NCI-H446 (cell line): ENCODE measurements around the gene C7orf25.
"Not testable (repeated sequence)": the region's sequence is repeated elsewhere in the genome, so short reads cannot be mapped to it uniquely, and the experiment has no call there.

Experiments used
- DNase-seq, 2 experiments: peaks; one replicate each; lab custom pipeline; 2025; lab: John Stamatoyannopoulos, UW

C7orf25 gene

DNA sequence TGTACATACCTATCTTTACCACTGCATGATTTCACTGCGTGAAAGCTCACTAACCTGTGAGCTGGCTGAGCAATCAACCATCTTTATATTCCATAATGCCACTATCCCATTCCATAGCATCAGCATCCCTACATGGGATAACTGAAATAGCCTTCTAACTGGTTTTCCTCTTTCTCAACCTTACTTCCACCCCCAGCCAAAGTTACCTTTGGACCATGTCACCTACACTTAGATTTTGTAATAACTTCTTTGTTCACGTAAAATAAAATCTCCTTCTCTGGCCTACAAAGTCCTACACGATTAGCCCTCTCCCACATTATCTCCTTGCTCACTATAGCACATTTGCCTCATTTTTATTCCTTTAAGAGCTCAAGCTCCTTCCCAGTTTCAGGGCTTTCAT lies 17.6 kb upstream of the C7orf25 start:
- no peak for DNase-seq

DNA sequence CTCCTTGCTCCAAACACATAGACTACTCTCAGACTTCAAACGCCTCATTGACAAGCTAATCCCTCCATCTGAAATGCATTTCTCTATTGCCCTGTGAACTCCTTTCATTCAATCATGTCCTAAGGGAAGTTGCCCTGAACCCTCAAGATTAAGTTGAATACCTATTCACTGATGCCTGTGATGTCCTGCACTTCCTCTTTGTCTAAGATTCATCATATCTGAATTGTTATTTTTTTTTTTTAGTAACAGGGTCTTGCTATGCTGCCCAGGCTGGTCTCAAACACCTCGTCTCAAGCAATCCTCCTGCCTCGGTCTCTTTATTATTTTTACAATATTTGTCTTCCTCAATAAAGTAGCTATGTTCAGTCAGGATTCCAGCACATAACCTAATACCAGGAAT lies 16.9 kb upstream of the C7orf25 start:
- no peak for DNase-seq

DNA sequence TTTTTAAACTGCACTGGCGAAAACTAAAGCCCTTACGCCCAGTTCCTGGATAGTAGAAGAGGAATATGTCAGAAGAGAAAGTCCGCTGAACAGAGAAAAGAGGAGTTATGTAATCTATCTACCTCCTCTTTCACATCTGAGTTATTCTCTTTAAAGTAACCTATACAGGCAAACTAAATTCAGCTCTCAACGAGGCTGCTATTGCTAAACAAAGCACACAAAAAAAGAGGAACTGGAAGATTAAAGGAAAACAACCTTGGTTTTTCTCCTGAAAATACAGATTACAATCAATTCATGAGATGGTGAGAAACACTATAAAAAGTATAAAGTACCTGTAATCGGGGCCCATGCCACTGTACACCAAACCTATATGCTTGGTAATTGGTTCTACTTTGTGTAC lies 14.3 kb upstream of the C7orf25 start:
- no peak for DNase-seq

DNA sequence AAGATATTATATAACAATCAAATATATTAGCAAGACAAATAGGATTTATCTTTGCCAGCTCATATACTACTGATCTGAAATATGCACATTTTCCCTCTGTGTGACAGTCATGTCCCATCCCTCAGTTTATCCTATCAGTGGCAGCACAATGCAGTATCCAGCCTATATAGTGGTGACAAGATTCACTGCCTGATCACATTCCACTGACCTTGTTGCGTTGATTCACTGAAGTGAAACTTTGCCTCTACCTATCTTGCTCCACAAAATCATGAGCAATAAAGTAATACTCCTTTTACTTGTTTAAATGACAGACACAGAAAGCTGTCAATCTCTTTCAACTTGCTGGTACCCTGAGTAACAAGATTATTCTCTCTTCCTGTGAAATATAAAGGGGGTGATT lies 13.8 kb upstream of the C7orf25 start:
- no peak for DNase-seq

GRCh38 chr7:42924223-42924838 lies 12.5 kb upstream of the C7orf25 start:
- DNase-seq = no peak

DNA sequence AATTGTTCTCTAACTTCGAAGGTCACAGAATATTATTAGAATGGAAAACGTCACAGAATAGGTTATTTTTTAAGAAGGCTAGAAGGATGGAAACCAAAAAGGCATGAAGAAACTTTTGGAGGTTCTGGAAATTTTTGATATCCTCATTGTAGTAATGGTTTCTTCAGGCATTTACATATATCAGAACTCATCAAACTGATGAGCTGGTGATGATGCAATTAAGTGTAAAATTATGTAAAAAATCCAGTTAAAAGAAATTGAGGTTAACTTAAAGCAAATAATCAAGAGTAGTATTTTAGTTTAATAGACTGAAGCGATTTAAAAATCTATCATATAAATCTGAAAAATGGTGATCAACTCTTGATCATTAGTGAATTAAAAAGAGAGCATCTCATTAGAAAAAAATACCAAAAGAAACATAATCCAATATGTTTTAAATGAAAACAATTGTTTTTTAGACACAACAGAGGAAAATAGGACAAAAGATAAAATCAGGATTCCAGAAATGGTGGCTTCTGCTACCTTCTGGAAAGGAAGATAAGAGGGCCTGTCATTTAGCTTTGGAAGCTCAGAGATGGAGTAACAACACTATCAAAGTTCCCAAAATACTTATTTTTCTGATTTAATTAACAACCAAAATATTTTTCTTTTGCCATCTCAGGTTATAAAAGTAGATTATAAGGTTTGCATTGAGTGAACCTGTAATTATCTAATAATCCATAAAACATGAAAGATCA lies 10.3 kb upstream of the C7orf25 start:
- DNase-seq = no peak

- DNase-seq = no peak
These were observed 3.5 kb upstream of the C7orf25 start for GRCh38 chr7:42915356-42915755.

DNA sequence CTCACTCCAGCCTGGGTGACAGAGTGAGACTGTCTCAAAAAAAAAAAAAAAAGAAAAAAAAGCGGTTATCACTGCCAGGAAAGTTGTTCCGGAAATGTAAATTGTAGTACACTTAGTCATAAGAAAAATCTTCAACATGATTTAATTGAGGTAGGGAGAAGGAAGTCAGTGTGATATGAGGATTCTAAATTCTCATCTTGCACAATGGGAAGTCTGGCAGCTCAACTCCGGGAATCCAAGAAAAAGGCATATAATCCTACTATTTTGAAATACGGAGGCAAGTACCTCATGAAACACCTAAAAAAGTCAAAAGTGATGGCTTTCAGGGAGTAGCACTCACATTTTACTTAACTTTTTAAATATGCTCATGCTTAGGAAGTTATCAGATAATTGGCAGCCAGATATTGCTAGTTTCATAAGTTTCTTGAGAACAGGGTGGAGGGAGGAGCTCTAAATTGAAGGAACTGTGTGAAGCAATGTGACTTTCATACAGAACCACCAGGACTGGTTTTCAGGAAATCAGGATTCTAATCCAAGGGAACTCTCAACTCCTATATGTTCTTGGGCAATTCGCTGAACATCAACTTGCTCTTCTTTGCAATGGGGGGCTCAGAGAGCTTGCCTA lies 2.7 kb upstream of the C7orf25 start:
- no peak for DNase-seq

- DNase-seq = no peak
These were observed 2.1 kb upstream of the C7orf25 start for GRCh38 chr7:42914009-42914408.

DNA sequence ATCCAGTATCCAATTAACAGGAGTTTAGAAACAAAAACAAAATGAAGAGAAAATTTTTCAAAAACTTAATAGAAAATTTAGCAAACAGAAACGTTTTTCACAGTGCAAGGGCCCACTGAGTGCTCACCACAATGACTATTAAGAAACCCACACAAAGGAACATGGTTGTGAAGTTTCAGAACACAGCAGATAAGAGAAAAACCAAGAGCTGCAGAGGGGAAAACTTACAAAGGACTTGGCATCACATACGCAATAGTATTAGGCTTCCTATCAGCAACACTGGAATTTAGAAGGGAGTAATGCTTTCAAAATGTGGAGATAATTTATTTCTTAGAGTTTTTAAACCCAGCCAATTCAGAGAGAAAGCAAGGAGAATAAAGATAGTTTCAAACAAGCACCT lies 1.7 kb upstream of the C7orf25 start:
- DNase-seq = no peak

GRCh38 chr7:42910306-42910705 lies 1.6 kb downstream of the C7orf25 start:
- DNase-seq = no peak

- no peak for DNase-seq
These were observed 4.6 kb downstream of the C7orf25 start for GRCh38 chr7:42907316-42907715.

GRCh38 chr7:42906181-42906580 lies 5.7 kb downstream of the C7orf25 start:
- no peak for DNase-seq

- no peak for DNase-seq
These were observed 9.5 kb downstream of the C7orf25 start for GRCh38 chr7:42902331-42902730.

DNA sequence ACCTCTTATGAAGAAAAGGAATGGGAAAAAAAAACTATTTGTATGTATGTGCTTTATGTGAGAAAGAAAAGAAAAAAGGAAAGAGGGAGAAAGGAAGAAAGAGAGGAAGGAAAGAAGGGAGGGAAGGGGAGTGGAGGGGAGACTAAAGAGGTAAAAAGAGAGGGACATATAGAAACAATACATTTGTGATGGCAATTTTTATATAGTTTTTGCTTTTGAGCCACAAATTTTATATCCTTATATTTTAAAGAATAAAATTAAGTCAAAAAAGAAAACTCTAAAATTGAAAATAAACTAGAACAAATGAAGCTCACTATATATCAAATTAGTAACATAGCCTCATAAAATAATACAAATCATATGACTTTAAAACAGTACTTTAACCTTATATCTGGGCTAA lies 11.0 kb downstream of the C7orf25 start:
- no peak for DNase-seq

GRCh38 chr7:42893346-42894240 lies 18.3 kb downstream of the C7orf25 start:
- DNase-seq = no peak

DNA sequence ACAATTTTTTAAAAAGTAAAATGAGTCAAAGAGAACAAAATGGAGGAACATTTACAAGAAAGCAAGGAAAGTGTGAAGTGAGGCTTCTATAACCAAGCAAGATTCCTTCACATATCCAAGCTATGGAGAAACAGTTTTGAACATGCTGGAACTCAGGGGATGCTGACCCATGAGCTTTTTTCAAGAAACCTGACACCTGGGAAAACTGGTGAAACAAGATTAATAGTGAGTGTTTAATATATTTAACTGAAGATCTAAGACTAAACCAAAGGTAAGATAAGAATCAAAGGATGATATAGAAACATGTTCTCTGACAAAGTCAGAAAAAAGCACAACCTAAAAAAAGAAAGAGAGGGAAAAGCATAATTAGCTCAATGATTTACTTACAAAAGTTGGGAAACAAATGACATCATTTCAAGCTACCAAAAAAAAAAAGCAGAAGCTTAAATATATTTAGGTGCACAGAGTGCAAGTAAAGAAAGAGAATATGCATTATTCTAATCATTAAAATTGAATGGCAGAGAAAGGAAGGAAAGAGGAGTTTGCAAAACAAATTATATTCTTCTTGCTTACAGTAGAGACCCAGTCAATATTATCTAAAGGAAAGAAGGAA lies 24.9 kb downstream of the C7orf25 start:
- DNase-seq = no peak

GRCh38 chr7:42886129-42886528 lies 25.7 kb downstream of the C7orf25 start:
- no peak for DNase-seq

- DNase-seq = not testable (repeated sequence)
These were observed 26.7 kb downstream of the C7orf25 start for GRCh38 chr7:42885183-42885582.

GRCh38 chr7:42883950-42884349 lies 27.9 kb downstream of the C7orf25 start:
- peak in 1 of 2 experiments; percentile 17 for DNase-seq

- no peak for DNase-seq
These were observed 31.5 kb downstream of the C7orf25 start for GRCh38 chr7:42880392-42880791.

DNA sequence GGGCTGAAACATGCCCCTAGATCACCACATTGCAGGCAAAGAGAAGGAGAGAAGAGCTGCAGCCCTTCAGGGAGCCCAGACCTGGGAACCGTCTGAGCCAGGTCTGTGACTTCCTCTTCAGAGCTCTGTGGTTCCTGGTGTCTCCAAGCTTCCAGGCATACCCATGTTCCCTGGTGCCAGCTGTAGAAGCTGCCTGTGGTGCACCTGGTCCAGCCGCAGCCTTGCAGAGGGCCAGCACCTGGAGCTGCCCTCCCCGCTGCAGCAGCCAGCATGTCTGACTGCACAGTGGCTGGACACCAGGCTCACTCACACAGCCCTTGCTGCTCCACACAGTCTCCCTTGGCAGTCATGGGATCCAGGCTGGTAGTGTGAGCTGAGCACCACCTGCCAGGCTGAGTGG lies 33.6 kb downstream of the C7orf25 start:
- DNase-seq = no peak
